HCT116 (cell line): ENCODE results near the gene SLC52A3. TPM values are rescaled to one million over a fixed set of nuclear protein-coding genes. Genes with fewer than 3 reads are reported as not detected.

ENCODE experiments used
- ATAC-seq: fragments of 200-7000 bp; cut with Tn5 transposase; 2 replicates; pipeline ENCODE4 v1.9.1; 2020; ENCODE audit warnings: mild to moderate bottlenecking, moderate library complexity
- BruUV-seq: library from RNA; stranded (reverse); fragments of 400-500 nt; replicated peaks from 2 replicates; lab custom pipeline; 2021; lab: Mats Ljungman, UMichigan
- CTCF ChIA-PET: fragments of 300-600 bp; sonication (Branson Sonifier 250); formaldehyde crosslinking; loops from one replicate; lab custom pipeline; 2021; ENCODE audit warnings: antibody characterized with exemption; lab: Charles Lee
- POLR2A ChIA-PET: fragments of 300-600, 350-600 bp; sonication (Branson Sonifier 250); formaldehyde crosslinking; loops from one replicate; lab custom pipeline; 2021; ENCODE audit warnings: antibody characterized with exemption; lab: Charles Lee
- RAD21 ChIA-PET, 2 experiments: fragments of 300-600 bp; sonication (Branson Sonifier 250); formaldehyde crosslinking; loops; one replicate each; lab custom pipeline; 2023; ENCODE audit warnings: low total read pairs in 2 of 2; ENCODE audit not compliant: uncharacterized antibody in 2 of 2, unreplicated experiment in 2 of 2, low non-redundant PET in 1 of 2; lab: Charles Lee
- DNase-seq: peaks from one replicate; pipeline ENCODE4 v3.0.0-alpha.2; 2010; ENCODE audit warnings: low read depth, low spot score
- H2AFZ ChIP-seq: fragments of 200-600 bp; shearing (Covaris generic), sonication (generic); 2 replicates; pipeline ENCODE4 v1.6.1; 2017; ENCODE audit warnings: low read depth, mixed run types, mixed read lengths, antibody characterized with exemption, low read length; ENCODE audit not compliant: poor library complexity, severe bottlenecking
- H3K27ac ChIP-seq: 2 replicates; pipeline ENCODE4 v1.5.1; 2012; ENCODE audit warnings: low read depth, low read length
- H3K27me3 ChIP-seq: fragments of 200-600 bp; sonication (generic); 2 replicates; pipeline ENCODE4 v1.6.1; 2016; ENCODE audit warnings: mixed run types, low read length, mixed read lengths; ENCODE audit not compliant: insufficient read depth
- H3K36me3 ChIP-seq, 2 experiments: fragments of 200-500 bp in 1 of 2; fragments of 200-600 bp in 1 of 2; sonication (Bioruptor generic) in 1 of 2; sonication (generic) in 1 of 2; 2 replicates each; pipeline versions ENCODE4 v1.5.1 to v1.6.1; 2014 to 2016; ENCODE audit warnings: low read length in 2 of 2, inconsistent platforms in 1 of 2, mixed read lengths in 1 of 2, mixed run types in 1 of 2; ENCODE audit not compliant: insufficient read depth in 2 of 2, control insufficient read depth in 1 of 2
- H3K4me1 ChIP-seq, 2 experiments: fragments of 200-600 bp in 1 of 2; sonication (generic) in 1 of 2; 2 replicates each; pipeline versions ENCODE4 v1.5.1 to v1.6.1; 2012 to 2017; ENCODE audit warnings: low read length in 2 of 2, inconsistent platforms in 1 of 2, mild to moderate bottlenecking in 1 of 2, mixed read lengths in 1 of 2, mixed run types in 1 of 2, moderate library complexity in 1 of 2; ENCODE audit not compliant: insufficient read depth in 2 of 2, control insufficient read depth in 1 of 2
- H3K4me2 ChIP-seq: fragments of 200-600 bp; sonication (generic); 2 replicates; pipeline ENCODE4 v1.6.1; 2017; ENCODE audit warnings: mixed run types, low read length, mixed read lengths
- H3K4me3 ChIP-seq, 2 experiments: fragments of 200-600 bp in 1 of 2; sonication (generic) in 1 of 2; replicated peaks in 1 of 2; 2 replicates each; pipeline ENCODE4 v1.5.1; 2011 to 2016; ENCODE audit warnings: low read length in 2 of 2, control low read depth in 1 of 2, low read depth in 1 of 2, mild to moderate bottlenecking in 1 of 2, mixed read lengths in 1 of 2, mixed run types in 1 of 2
- H3K79me2 ChIP-seq: fragments of 200-600 bp; sonication (generic); 2 replicates; pipeline ENCODE4 v1.6.1; 2017; ENCODE audit warnings: mild to moderate bottlenecking, mixed run types, low read length, moderate library complexity, mixed read lengths; ENCODE audit not compliant: insufficient read depth
- H3K9ac ChIP-seq: fragments of 200-600 bp; sonication (generic); 2 replicates; pipeline ENCODE4 v1.6.1; 2016; ENCODE audit warnings: low read length, mixed read lengths
- H3K9me2 ChIP-seq: fragments of 200-600 bp; sonication (generic), shearing (Covaris generic); 2 replicates; pipeline ENCODE4 v1.6.1; 2017; ENCODE audit warnings: mixed run types, mild to moderate bottlenecking, moderate library complexity; ENCODE audit not compliant: insufficient read depth
- H3K9me3 ChIP-seq, 2 experiments: fragments of 200-500 bp in 1 of 2; fragments of 200-600 bp in 1 of 2; sonication (Bioruptor generic) in 1 of 2; sonication (generic) in 1 of 2; 2 replicates each; pipeline ENCODE4 v1.6.1; 2014 to 2017; ENCODE audit warnings: low read length in 2 of 2, mixed read lengths in 2 of 2, inconsistent platforms in 1 of 2, low read depth in 1 of 2, mild to moderate bottlenecking in 1 of 2, mixed run types in 1 of 2, moderate library complexity in 1 of 2; ENCODE audit not compliant: control insufficient read depth in 1 of 2, insufficient read depth in 1 of 2
- H4K20me1 ChIP-seq: fragments of 200-600 bp; sonication (generic), shearing (Covaris generic); 2 replicates; pipeline ENCODE4 v1.6.1; 2017; ENCODE audit warnings: mixed run types, mild to moderate bottlenecking, moderate library complexity; ENCODE audit not compliant: insufficient read depth
- ATF3 ChIP-seq: IDR thresholded peaks from 2 replicates; pipeline ENCODE4 v1.6.1; 2012
- CTCF ChIP-seq, 3 experiments: fragments of 200-600 bp in 1 of 3; sonication (generic) in 1 of 3; IDR thresholded peaks in 2 of 3; conservative IDR thresholded peaks in 1 of 3; 2 replicates each; pipeline ENCODE4 v1.5.1; 2012 to 2017; ENCODE audit warnings: low read depth in 2 of 3, low read length in 2 of 3, antibody characterized with exemption in 1 of 3, borderline replicate concordance in 1 of 3, control low read depth in 1 of 3, mild to moderate bottlenecking in 1 of 3, mixed read lengths in 1 of 3, mixed run types in 1 of 3, moderate library complexity in 1 of 3; ENCODE audit not compliant: insufficient read depth in 1 of 3
- ELF1 ChIP-seq: IDR thresholded peaks from 2 replicates; pipeline ENCODE4 v1.6.1; 2012; ENCODE audit warnings: low read depth, borderline replicate concordance
- EZH2 ChIP-seq: fragments of 200-600 bp; sonication (generic); IDR thresholded peaks from 2 replicates; pipeline ENCODE4 v1.6.1; 2017; ENCODE audit warnings: antibody characterized with exemption, mixed run types
- MAX ChIP-seq: IDR thresholded peaks from 2 replicates; pipeline ENCODE4 v1.6.1; 2012
- RAD21 ChIP-seq: IDR thresholded peaks from 2 replicates; pipeline ENCODE4 v1.6.1; 2012; ENCODE audit warnings: low read depth, mild to moderate bottlenecking
- SIN3A ChIP-seq: IDR thresholded peaks from 2 replicates; pipeline ENCODE4 v1.6.1; 2012; ENCODE audit warnings: low read depth
- ZFX ChIP-seq: fragments of 450-650 bp; IDR thresholded peaks from 2 replicates; pipeline ENCODE4 v1.6.1; 2017
- intact Hi-C: fragments of 100-400 bp; cut with micrococcal nuclease; formaldehyde crosslinking; loops from 2 replicates; pipeline ENCODE4 v1.10.0; 2022
- total RNA-seq: library from RNA; stranded (reverse); gene quantifications from one replicate; pipeline ENCODE4 v1.2.1, GENCODE V29; 2021; ENCODE audit not compliant: unreplicated experiment

The SLC52A3 gene
- total RNA-seq, 1 experiment from 2014 or later = 10.2 TPM

- H3K79me2 ChIP-seq = no peaks in the 10 kb centered on the region
- H3K36me3 ChIP-seq = no peaks in the 10 kb centered on the region
- H3K4me2 ChIP-seq = peak overlapping the region; percentile 71
- no peaks in the 10 kb centered on the region for H4K20me1 ChIP-seq
- H3K27ac ChIP-seq = no peak overlapping the region; the same call in 1 of the 2 replicates
- ATAC-seq (peak; percentile 94), DNase-seq (no peak)
- H3K4me3 ChIP-seq = peak overlapping the region; percentile 33 to 46
- H3K27me3 ChIP-seq = no peaks in the 10 kb centered on the region
- H2AFZ ChIP-seq = peak overlapping the region; percentile 48
- peak overlapping the region; percentile 27; the same call in 1 of the 2 replicates for H3K9ac ChIP-seq
- RAD21 ChIA-PET = interaction anchor here in 1 of 2 experiments (1.6 kb wide), 1 partner anchor 11 kb away, joined by 3 read pairs; no protein-coding TSS in a partner anchor
- intact Hi-C loops = loop anchor here (2.0 kb wide), 1 partner anchor 56 kb away; no protein-coding TSS in a partner anchor
- TF ChIP-seq ELF1 (no peak), RAD21 (peak; percentile 74), ZFX (no peak), CTCF (IDR thresholded peaks at IDR 0.05 in 2 of 3, conservative IDR thresholded peaks at IDR 0.05 in 1 of 3; ENCODE audit: borderline replicate concordance in 1 of 3, insufficient read depth in 1 of 3, low read depth in 2 of 3, low read length in 2 of 3) (peak; percentile 60 to 67 (median 63); a peak in 5 of 6 replicates), EZH2 (no peak)
- H3K9me2 ChIP-seq = no peaks in the 10 kb centered on the region
- peaks cover 3 to 15% of the 10 kb centered on the region in 2 experiments; a peak in 2 of 4 replicates for H3K4me1 ChIP-seq
- H3K9me3 ChIP-seq = no peaks in the 10 kb centered on the region
- POLR2A ChIA-PET = no interaction called here
- CTCF ChIA-PET = interaction anchor here (0.7 to 1.6 kb wide), 2 partner anchors 8 to 11 kb away, joined by 3 to 8 read pairs; no protein-coding TSS in a partner anchor
- no TSS peak for BruUV-seq
These were observed 39.9 kb downstream of the SLC52A3 start for GRCh38 chr20:728256-728944.

GRCh38 chr20:726160-726559 is 42.1 kb downstream of the SLC52A3 start:
- CTCF ChIA-PET = interaction anchor here (1.6 to 2.1 kb wide), 2 partner anchors 13 to 164 kb away, joined by 4 to 9 read pairs; no protein-coding TSS in a partner anchor
- no peak for DNase-seq
- H3K4me1 ChIP-seq = peaks cover 3 to 15% of the 10 kb centered on the region in 2 experiments; a peak in 2 of 4 replicates
- H4K20me1 ChIP-seq = no peaks in the 10 kb centered on the region
- TF ChIP-seq SIN3A (no peak), ATF3 (no peak), MAX (no peak), ELF1 (no peak)
- TF ChIP-seq, all 23 proteins: peak for 0
- Histone ChIP-seq H3K4me2 (no peak overlapping the region), H3K9ac (no peak overlapping the region), H3K27me3 (no peaks in the 10 kb centered on the region), H3K9me3 (no peaks in the 10 kb centered on the region), H3K4me3 (no peak overlapping the region), H2AFZ (no peak overlapping the region), H3K36me3 (no peaks in the 10 kb centered on the region), H3K9me2 (no peaks in the 10 kb centered on the region), H3K79me2 (no peaks in the 10 kb centered on the region), H3K27ac (no peak overlapping the region)
- ATAC-seq = no peak
- RAD21 ChIA-PET = no interaction called here
- no TSS peak for BruUV-seq
- POLR2A ChIA-PET = no interaction called here
- intact Hi-C loops = no loop called here
